GM12875 (cell line): ENCODE data around the gene NEDD1.

Experiments
- H3K4me3 ChIP-seq: one replicate; pipeline ENCODE4 v1.5.1; 2011; ENCODE audit warnings: low read depth, low read length, control low read depth
- TF ChIP-seq, protein P1 (sequence below): IDR thresholded peaks from 2 replicates; pipeline ENCODE4 v1.5.1; 2011; ENCODE audit warnings: low read depth, mild to moderate bottlenecking, control low read depth, inconsistent platforms, low read length, moderate library complexity, borderline replicate concordance; ENCODE audit not compliant: insufficient read depth

Gene NEDD1

DNA sequence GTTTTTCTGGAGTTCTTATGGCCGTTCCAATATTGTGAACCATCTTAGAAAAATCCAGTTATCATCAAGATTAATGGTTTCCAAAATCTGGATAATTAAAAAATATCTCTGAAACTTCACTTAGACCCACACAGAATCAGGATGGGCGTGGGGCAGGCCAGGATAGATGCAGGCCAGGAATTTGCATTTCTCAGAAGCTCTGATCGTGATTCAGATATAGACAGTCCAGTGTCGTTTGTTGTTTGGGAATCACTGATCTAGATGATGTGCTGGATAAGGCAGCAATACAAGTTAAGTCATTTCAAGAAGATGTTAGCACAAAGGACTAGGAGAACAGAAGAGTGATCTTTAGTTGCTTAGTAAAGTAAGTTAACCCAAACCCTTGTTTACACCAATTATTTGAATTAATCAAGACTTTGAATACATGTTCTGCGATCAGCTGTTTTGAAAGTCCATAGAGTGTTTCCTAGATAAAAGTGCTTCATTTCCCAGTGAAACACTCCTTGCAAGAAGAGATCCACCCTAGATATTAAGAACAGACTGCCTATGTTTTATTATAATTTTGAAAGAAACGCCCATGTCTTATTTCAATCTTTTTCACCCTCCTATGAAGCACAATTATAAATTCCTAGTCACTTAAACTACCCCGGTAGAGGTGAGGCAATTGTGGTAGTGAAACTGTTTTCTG, 90.9 kb downstream of the NEDD1 start:
- TF ChIP-seq, protein P1, sequence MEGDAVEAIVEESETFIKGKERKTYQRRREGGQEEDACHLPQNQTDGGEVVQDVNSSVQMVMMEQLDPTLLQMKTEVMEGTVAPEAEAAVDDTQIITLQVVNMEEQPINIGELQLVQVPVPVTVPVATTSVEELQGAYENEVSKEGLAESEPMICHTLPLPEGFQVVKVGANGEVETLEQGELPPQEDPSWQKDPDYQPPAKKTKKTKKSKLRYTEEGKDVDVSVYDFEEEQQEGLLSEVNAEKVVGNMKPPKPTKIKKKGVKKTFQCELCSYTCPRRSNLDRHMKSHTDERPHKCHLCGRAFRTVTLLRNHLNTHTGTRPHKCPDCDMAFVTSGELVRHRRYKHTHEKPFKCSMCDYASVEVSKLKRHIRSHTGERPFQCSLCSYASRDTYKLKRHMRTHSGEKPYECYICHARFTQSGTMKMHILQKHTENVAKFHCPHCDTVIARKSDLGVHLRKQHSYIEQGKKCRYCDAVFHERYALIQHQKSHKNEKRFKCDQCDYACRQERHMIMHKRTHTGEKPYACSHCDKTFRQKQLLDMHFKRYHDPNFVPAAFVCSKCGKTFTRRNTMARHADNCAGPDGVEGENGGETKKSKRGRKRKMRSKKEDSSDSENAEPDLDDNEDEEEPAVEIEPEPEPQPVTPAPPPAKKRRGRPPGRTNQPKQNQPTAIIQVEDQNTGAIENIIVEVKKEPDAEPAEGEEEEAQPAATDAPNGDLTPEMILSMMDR: no peak
- no peak overlapping the region for H3K4me3 ChIP-seq

DNA sequence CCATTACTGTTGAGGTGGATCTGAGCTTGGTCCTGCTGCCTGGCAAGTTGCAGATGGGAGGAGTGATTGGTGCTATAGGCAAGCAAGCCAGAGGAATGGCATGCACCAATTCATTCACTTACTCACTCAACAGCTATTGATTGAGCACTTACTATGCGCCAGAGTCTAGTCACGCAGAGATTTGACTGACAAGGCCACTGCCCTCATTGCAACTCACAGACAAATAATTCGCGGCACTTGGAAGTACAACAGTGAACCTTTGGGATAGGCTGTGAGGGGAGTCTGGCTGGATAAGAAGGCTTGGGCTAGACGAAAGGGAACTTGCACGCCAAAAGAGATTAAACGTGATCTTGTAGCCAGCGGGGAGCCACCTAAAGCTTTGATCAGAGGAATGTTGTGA, 96.2 kb downstream of the NEDD1 start:
- no peak overlapping the region for H3K4me3 ChIP-seq
- TF ChIP-seq, protein P1: no peak
